ENCODE data around the gene PDE2A. TPM values are rescaled to one million over a fixed set of nuclear protein-coding genes. Genes with fewer than 3 reads are reported as not detected.

Gene PDE2A
- polyA plus RNA-seq, 1 donor (not counting 4 experiments of a cell fraction or from before 2014, with no cell fraction given) = 0.38 TPM

DNA sequence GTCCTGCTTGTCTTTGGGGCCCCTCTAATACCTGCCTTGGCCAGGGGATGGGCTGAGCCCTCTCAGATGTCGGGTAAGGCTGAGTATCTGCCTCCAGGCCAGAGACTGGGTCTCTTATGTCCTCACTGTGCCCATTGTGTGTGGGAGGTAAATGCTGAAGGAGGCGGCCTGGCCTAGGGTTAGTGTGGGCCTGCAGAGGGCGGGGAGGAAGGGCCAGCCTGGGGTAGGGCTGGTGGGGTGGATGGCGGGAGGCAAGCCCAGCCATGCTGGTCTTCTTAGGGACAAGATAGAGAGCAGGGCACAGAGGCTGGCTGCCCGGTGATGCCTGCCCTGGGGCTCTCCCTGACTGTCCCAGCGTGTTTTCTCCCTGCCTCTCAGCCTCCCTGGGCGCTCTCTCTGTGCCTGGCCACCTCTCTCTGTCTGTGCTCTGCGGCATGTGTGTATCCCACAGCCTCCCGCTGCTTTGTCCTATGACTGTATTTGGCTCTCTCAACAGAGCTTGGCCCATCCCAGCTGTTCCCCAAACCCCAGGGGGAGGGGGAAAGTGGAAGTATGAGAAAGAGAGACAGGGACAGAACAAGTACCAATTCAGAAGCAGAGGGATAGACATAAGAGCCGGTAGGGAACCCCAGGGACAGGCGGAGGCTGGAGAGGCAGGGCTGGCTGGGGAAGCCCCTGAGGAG lies 57.0 kb downstream of the PDE2A start:
- H3K36me3 ChIP-seq (ENCODE audit: control insufficient read depth in 2 of 2, extremely low read depth in 1 of 2, insufficient read depth in 2 of 2, low read length in 2 of 2) = no peaks in the 10 kb centered on the region
- no peak for FAIRE-seq
- no peaks in the 10 kb centered on the region for H3K9me3 ChIP-seq (ENCODE audit: control insufficient read depth, low read depth, low read length)
- H4K20me1 ChIP-seq (ENCODE audit: control insufficient read depth, extremely low read depth, insufficient read depth, low read length) = no peaks in the 10 kb centered on the region
- no peak for DNase-seq (ENCODE audit: low read depth, low spot score)
- H3K4me2 ChIP-seq (ENCODE audit: control insufficient read depth, extremely low read depth, insufficient read depth, low read depth, low read length) = no peak overlapping the region
- H3K27ac ChIP-seq (ENCODE audit: control insufficient read depth, insufficient read depth, low read length) = no peak overlapping the region
- no peaks in the 10 kb centered on the region for H3K9me1 ChIP-seq (ENCODE audit: control insufficient read depth, extremely low read depth, insufficient read depth, low read length)
- H3K4me3 ChIP-seq (ENCODE audit: control insufficient read depth in 2 of 3, extremely low read depth in 1 of 3, insufficient read depth in 2 of 3, low read depth in 1 of 3, low read length in 3 of 3) = no peak overlapping the region
- dilution Hi-C loops (cut with MboI; ENCODE audit: extremely low pct_ligation_motif_present, low sequenced_read_pairs) = no loop called here
- H3K4me1 ChIP-seq (ENCODE audit: control insufficient read depth, extremely low read depth, insufficient read depth, low read length) = no peaks in the 10 kb centered on the region
- peaks cover 33% of the 10 kb centered on the region for H3K27me3 ChIP-seq (ENCODE audit: control insufficient read depth, extremely low read depth, insufficient read depth, low read length)
- H2AFZ ChIP-seq (ENCODE audit: control insufficient read depth, low read length) = no peak overlapping the region
- H3K9ac ChIP-seq (ENCODE audit: control insufficient read depth, extremely low read depth, insufficient read depth, low read length) = no peak overlapping the region
- no peaks in the 10 kb centered on the region for H3K79me2 ChIP-seq (ENCODE audit: control insufficient read depth, insufficient read depth, low read length)
- TF ChIP-seq, protein P1, sequence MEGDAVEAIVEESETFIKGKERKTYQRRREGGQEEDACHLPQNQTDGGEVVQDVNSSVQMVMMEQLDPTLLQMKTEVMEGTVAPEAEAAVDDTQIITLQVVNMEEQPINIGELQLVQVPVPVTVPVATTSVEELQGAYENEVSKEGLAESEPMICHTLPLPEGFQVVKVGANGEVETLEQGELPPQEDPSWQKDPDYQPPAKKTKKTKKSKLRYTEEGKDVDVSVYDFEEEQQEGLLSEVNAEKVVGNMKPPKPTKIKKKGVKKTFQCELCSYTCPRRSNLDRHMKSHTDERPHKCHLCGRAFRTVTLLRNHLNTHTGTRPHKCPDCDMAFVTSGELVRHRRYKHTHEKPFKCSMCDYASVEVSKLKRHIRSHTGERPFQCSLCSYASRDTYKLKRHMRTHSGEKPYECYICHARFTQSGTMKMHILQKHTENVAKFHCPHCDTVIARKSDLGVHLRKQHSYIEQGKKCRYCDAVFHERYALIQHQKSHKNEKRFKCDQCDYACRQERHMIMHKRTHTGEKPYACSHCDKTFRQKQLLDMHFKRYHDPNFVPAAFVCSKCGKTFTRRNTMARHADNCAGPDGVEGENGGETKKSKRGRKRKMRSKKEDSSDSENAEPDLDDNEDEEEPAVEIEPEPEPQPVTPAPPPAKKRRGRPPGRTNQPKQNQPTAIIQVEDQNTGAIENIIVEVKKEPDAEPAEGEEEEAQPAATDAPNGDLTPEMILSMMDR (optimal IDR thresholded peaks at IDR 0.05 in 1 of 3, IDR thresholded peaks at IDR 0.05 in 1 of 3, conservative IDR thresholded peaks at IDR 0.05 in 1 of 3; ENCODE audit: extremely low read depth in 1 of 3, insufficient read depth in 2 of 3, low read length in 3 of 3) = no peak
- TF ChIP-seq EZH2 (IDR thresholded peaks at IDR 0.05; ENCODE audit: low read length) = no peak

DNA sequence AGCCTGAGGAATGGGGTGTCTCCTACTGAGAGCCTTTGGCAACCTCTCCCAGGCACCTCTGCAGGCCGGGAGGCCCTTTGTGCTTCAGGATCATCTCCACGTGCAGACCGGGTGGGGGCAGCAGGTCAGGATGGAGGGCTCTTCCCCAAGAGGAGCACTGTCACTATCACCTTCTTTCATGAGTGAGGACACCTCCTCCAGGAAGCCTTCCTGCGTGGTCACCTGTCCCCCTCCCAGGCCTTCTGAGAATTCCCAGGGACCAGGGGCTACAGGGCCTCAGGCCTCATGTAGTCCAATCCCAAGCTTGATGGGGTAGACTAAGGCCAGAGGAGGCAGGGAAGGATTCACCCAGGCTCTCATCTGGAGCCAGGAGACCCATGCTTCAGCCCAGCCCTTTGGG lies 57.6 kb downstream of the PDE2A start:
- dilution Hi-C loops (cut with MboI; ENCODE audit: extremely low pct_ligation_motif_present, low sequenced_read_pairs) = no loop called here
- no peaks in the 10 kb centered on the region for H4K20me1 ChIP-seq (ENCODE audit: control insufficient read depth, extremely low read depth, insufficient read depth, low read length)
- FAIRE-seq = no peak

More for the DNA sequence above, 57.6 kb downstream of the PDE2A start:
- no peak overlapping the region for H2AFZ ChIP-seq (ENCODE audit: control insufficient read depth, low read length)
- H3K36me3 ChIP-seq (ENCODE audit: control insufficient read depth in 2 of 2, extremely low read depth in 1 of 2, insufficient read depth in 2 of 2, low read length in 2 of 2) = no peaks in the 10 kb centered on the region
- no peak overlapping the region for H3K4me2 ChIP-seq (ENCODE audit: control insufficient read depth, extremely low read depth, insufficient read depth, low read depth, low read length)
- H3K9me1 ChIP-seq (ENCODE audit: control insufficient read depth, extremely low read depth, insufficient read depth, low read length) = no peaks in the 10 kb centered on the region
- no peak for DNase-seq (ENCODE audit: low read depth, low spot score)
- H3K9me3 ChIP-seq (ENCODE audit: control insufficient read depth, low read depth, low read length) = no peaks in the 10 kb centered on the region
- TF ChIP-seq EZH2 (IDR thresholded peaks at IDR 0.05; ENCODE audit: low read length) = no peak
- TF ChIP-seq, protein P1 (optimal IDR thresholded peaks at IDR 0.05 in 1 of 3, IDR thresholded peaks at IDR 0.05 in 1 of 3, conservative IDR thresholded peaks at IDR 0.05 in 1 of 3; ENCODE audit: extremely low read depth in 1 of 3, insufficient read depth in 2 of 3, low read length in 3 of 3) = no peak
- H3K27me3 ChIP-seq (ENCODE audit: control insufficient read depth, extremely low read depth, insufficient read depth, low read length) = peaks cover 33% of the 10 kb centered on the region
- no peaks in the 10 kb centered on the region for H3K4me1 ChIP-seq (ENCODE audit: control insufficient read depth, extremely low read depth, insufficient read depth, low read length)
- H3K27ac ChIP-seq (ENCODE audit: control insufficient read depth, insufficient read depth, low read length) = no peak overlapping the region
- no peak overlapping the region for H3K9ac ChIP-seq (ENCODE audit: control insufficient read depth, extremely low read depth, insufficient read depth, low read length)
- H3K4me3 ChIP-seq (ENCODE audit: control insufficient read depth in 2 of 3, extremely low read depth in 1 of 3, insufficient read depth in 2 of 3, low read depth in 1 of 3, low read length in 3 of 3) = no peak overlapping the region
- no peaks in the 10 kb centered on the region for H3K79me2 ChIP-seq (ENCODE audit: control insufficient read depth, insufficient read depth, low read length)
